Measurements from ENCODE around the gene PLEKHH2. TPM values are rescaled to one million over a fixed set of nuclear protein-coding genes. Genes with fewer than 3 reads are reported as not detected.

The PLEKHH2 gene
- total and polyA plus RNA-seq, 2 of the 13 experiments (the other 11 are each of a cell fraction or from before 2014, with no cell fraction given) = 1.1 to 3.0 TPM

- TF ChIP-seq ZBTB42 (CRISPR knock-in tag; IDR thresholded peaks at IDR 0.05) = 0 out of 2 replicates have a peak, but pooled peaks have one; percentile 25
- no peak for TF ChIP-seq ESRRA (CRISPR knock-in tag; IDR thresholded peaks at IDR 0.05; ENCODE audit: low read depth)
- TF ChIP-seq MED1 (CRISPR knock-in tag; IDR thresholded peaks at IDR 0.05) = peak; percentile 34; the same call in 1 of the 2 replicates
- TF ChIP-seq ZNF891 (CRISPR knock-in tag; IDR thresholded peaks at IDR 0.05) = peak; percentile 77; the same call in 1 of the 2 replicates
- no peak for TF ChIP-seq HDAC1 (CRISPR knock-in tag; IDR thresholded peaks at IDR 0.05)
- TF ChIP-seq SALL1 (CRISPR knock-in tag; IDR thresholded peaks at IDR 0.05) = peak; percentile 49
- peak; percentile 64 for TF ChIP-seq ZNF263 (CRISPR knock-in tag; IDR thresholded peaks at IDR 0.05)
- no peak for TF ChIP-seq KLF6 (CRISPR knock-in tag; IDR thresholded peaks at IDR 0.05)
- peak; percentile 64; the same call in 1 of the 2 replicates for TF ChIP-seq ZFP91 (CRISPR knock-in tag; IDR thresholded peaks at IDR 0.05; ENCODE audit: borderline replicate concordance)
- TF ChIP-seq SP1 (IDR thresholded peaks at IDR 0.05) = 0 out of 2 replicates have a peak, but pooled peaks have one; percentile 28
- peak; percentile 98 for TF ChIP-seq SP1 (CRISPR knock-in tag; IDR thresholded peaks at IDR 0.05)
- TF ChIP-seq SATB2 (CRISPR knock-in tag; IDR thresholded peaks at IDR 0.05) = 0 out of 2 replicates have a peak, but pooled peaks have one; percentile 59
- 0 out of 2 replicates have a peak, but pooled peaks have one; percentile 23 for TF ChIP-seq ZBTB26 (CRISPR knock-in tag; IDR thresholded peaks at IDR 0.05; ENCODE audit: borderline replicate concordance)
- no peak for TF ChIP-seq ZFAT (CRISPR knock-in tag; conservative IDR thresholded peaks at IDR 0.05)
- peak; percentile 48 for TF ChIP-seq SRSF1 (optimal IDR thresholded peaks at IDR 0.05; ENCODE audit: low read depth, low read length)
- 0 out of 2 replicates have a peak, but pooled peaks have one; percentile 33 for TF ChIP-seq ZNF142 (CRISPR knock-in tag; IDR thresholded peaks at IDR 0.05)
- peak; percentile 19; the same call in 1 of the 2 replicates for TF ChIP-seq IKZF5 (CRISPR knock-in tag; IDR thresholded peaks at IDR 0.05)
- TF ChIP-seq XBP1 (CRISPR knock-in tag; IDR thresholded peaks at IDR 0.05) = no peak
- TF ChIP-seq NRL (CRISPR knock-in tag; IDR thresholded peaks at IDR 0.05; ENCODE audit: borderline replicate concordance) = peak; percentile 86
- TF ChIP-seq ZNF556 (CRISPR knock-in tag; IDR thresholded peaks at IDR 0.05; ENCODE audit: borderline replicate concordance) = no peak
Measured at GRCh38 chr2:43637030-43637803, at the start of gene PLEKHH2 (continued).
